Activated CD8-positive, alpha-beta memory T cell treated with anti-CD3 and anti-CD28 coated beads for 24 hours (primary cell): Measurements from ENCODE around the gene ZNF366.

ENCODE experiments used
- DNase-seq: peaks from one replicate; pipeline ENCODE4 v3.0.0-alpha.2; 2020

The ZNF366 gene

DNA sequence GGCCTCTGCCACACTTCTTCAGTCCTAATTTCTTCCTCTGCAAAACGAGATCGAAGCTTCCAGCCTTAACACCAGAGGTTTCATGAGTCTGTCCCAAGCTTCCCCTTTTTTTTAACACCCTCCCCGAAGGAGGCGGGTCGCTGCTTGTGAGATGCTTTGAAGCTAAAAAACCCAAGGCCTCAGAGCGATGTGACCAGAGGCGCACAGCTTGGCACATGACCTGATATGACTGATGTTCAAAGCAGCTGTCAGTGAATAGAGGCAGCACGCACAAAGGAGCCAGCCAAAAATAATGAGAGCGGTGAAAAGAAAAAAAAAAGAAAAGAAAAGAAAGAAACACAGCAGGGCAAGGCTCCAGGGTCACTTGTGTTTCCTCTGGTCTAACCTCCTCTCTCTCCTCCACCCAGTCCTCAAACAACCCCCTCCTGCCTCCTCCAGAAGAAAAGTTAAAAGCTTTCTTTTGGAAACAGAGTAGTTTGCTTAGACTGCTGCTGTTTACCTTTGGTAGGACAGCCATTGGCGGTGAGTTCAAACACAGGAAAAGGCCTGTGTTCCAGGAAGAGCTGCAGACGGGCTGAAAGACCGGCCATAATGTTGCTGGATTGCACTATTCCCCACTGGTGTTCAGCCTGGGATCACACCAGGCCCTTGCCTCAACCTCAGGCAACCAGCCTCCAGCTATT is 10.9 kb upstream of the ZNF366 start:
- no peak for DNase-seq

DNA sequence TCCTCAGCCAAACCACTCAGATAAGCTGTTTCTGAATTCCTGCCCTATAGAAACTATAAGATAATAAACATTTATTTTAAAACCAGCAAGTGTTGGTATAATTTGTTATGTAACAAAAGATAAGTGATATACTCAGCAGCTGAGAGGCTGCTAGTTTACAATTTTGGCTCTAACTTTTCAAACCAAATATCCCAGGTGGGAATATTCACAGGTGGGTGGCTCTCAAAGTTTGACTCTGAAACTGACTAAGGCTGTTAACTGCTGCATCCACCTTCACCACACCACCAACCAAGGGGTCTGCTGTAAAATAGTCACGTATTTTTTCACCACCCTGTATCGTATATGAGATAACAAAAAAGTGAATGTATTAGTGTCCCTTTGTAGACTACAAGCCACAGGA is 9.7 kb upstream of the ZNF366 start:
- DNase-seq: no peak

GRCh38 chr5:72515211-72515610 is 8.0 kb upstream of the ZNF366 start:
- no peak for DNase-seq

DNA sequence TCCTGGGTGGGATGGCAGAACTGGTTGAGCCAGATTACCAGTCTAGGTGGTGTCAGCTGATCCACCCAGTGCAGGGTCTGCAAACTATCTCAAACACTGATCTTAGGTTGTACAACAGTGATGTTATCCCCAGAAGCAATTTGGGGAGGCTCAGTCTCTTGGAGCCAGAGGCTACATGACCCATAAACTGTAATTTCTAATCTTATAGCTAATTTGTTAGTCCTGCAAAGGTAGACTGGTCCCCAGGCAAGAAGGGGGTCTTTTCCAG is 5.3 kb upstream of the ZNF366 start:
- no peak for DNase-seq

GRCh38 chr5:72511774-72512592 is 4.8 kb upstream of the ZNF366 start:
- DNase-seq: no peak

- no peak for DNase-seq
These were observed 4.2 kb upstream of the ZNF366 start for GRCh38 chr5:72511366-72511765.

DNA sequence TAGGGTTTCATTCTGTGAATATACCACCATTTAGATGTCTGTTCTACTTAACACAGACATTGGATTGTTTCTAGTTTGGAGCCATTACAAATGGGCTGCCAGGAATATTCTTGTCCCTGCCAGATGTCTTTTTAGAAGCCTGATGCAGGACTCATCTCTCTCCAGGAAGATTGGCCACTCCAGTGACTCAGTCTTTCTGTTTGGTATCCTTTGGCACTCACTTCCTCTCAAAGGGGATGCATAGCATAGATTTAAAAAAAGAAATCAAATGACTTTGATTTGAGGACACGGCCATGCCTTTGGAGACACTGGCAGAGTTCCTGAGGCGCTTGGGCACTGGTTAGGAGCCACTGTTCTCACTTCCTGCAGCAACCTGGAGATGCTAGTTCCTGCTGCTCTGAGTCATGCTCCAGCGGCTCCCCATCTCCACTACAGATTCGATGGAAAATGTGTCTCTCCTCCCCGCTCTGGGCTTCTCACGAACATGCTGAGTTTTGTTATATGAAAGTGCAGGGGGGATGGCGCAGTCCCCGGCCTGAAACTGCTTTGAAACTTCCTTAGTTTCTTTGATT is 3.5 kb upstream of the ZNF366 start:
- no peak for DNase-seq

DNA sequence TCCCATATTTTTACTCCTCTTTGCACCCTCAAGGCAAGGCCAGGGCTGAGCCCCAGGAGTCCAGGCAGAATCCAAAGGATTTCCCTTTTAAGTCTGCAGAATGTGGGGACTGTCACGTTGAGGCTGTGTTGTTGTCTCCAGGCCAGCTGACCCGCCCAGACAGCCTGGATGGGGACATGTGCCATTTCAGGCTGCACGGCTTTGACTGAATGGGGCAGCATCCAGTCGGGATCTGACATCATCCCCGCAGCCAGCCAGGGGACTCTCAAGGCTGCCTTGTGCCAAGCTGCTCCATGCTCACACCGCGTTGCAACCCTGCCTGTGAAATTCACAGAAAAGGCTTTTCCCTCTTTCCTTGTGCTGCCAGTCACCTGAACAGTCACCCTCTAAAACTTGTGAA is 2.2 kb upstream of the ZNF366 start:
- no peak for DNase-seq

DNA sequence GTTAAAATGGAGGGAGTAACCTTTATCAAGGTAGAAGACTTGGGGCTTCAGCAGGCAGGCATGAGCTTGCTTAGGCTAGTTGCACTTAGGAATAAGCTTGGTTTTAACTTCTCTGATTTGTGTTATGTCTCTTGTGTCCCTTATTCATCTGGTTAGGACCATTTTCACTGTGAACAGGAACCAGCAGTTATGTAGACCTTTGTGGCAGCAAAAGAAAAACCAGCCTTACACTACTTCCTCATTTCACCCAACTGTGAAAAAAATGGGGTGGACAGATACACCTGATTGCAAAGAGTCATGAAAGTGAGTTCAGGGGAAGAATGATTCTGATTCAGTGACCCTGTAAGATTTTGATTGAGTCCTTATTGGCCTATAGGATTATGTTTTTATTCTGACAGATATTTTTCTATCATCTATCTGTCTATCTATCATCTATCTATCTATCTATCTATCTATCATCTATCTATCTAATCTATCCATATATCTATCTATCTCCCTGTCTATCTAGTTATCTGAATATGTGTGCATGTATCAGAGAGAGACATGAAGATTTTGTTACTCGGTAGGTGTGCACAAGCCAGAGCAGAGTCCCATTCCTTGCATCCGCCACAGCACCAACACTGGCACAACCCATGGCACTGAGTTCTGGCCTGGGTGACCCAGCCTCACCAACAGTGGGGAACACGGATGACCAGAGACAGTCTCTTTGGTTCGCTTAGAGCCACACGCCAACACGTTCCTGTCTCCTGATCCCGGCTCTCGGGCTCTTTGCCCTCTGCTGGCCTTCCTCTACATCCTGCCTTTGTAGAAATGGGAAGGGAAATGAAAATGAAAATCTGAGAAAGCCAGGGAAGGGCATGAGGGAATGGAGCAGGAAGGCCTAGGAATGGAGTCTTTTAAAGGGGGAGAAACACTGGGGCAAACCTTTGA is 1.3 kb upstream of the ZNF366 start:
- no peak for DNase-seq

GRCh38 chr5:72507907-72508238 is 663 bp upstream of the ZNF366 start:
- DNase-seq: no peak

DNA sequence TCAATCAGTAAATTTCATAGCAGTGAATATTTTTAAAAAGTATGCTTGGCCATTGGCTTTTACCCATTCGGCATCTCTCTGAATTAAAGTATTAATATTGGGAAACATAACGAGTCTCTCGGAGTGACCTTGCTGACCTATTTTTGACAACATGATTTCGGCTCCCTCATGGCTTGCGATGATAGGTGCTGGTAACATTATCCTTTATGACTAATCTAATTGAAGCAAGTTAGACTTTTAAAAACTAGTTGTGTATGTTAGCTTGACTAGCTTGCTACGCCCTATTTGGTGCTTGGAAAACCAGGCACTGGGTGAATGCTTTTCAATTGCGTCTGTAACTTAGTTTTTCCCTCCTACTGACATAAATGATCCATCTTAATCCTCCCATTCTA is 1.1 kb downstream of the ZNF366 start:
- DNase-seq: no peak

DNA sequence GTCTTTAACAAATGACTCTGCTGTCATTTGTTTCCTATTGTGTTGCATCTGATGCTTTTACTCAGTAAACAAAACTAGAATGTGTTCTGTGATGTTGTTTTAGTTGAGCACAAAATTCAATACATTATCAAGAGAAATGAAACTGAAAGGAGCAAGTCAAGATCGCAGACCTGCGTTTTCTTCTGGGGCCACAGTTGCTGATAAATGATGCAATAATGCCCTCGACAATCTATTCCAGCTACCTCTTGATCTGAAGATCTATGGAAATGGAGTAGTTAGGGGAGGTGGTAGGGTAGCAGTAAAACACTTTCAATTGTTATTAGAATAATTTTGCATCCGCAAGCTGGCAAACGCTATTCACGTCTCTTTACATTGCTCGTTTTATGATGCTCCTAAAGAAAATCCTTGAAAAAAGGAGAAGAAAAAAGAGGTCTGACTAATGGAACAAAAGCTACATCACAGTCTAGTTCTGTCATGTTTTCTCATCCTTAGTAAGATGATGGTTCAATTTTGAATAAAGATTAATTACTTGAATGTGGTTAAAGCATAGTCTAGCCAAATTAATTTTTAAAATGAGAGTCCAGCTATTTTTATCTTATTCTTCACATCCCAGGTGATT is 1.6 kb downstream of the ZNF366 start:
- no peak for DNase-seq

GRCh38 chr5:72505016-72505415 is 2.2 kb downstream of the ZNF366 start:
- DNase-seq: no peak

- no peak for DNase-seq
These were observed 3.2 kb downstream of the ZNF366 start for GRCh38 chr5:72503888-72504491.

DNA sequence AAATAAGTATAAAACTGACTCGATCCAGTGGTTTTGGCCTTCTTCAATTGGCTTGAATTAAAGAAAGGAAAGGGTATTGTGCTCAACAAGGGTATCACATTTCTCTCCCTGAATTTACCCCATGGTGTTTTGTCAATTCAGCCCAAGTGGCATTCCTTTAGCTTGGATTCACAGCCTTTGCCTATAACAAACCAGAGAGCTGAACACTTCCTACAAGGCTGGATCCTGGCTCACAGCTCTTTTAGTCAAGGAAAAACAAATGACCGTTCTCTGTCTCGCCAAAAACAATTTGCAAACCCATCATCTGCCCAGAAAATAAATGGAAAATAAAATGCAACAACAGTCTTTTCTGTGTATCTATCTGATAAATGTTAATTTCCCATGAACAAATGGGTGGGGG is 5.7 kb downstream of the ZNF366 start:
- DNase-seq: no peak

GRCh38 chr5:72499730-72500129 is 7.5 kb downstream of the ZNF366 start:
- no peak for DNase-seq

DNA sequence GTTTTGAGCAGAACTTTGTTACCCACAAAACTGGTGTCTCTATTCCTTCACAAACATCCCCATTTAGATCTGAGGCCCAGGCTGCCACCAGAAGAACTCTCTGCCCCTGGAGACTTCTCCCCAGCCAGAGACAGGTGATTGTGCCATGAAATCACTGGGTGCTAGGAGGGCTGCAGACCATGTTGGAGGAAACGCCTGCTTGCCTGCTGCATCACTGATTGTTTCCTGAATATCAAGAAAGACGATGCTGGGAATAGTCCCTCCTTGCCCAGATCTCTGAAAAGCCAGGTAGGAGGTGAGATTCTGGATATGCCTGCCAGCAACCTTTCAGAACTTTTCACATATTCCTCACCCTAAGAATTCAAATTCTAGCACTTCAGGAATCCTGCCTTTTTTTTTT is 8.1 kb downstream of the ZNF366 start:
- no peak for DNase-seq

DNA sequence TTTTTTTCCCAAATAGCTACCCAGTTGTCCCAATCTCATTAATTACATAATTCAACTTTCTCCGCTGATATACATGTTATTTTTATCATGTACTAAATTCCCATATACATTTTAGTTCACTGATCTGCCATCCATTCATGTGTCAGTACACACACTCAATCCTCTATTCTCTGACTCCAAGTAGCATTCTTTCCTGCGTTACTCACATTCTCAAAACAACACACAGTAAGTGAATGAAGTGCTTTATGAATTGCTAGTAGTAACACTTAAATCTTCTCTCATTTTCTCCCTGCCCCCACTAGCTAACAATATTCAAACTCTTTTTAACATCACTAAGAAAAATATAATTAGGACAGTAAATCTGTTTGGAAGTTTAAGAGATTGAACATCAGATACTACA is 8.9 kb downstream of the ZNF366 start:
- DNase-seq: no peak

DNA sequence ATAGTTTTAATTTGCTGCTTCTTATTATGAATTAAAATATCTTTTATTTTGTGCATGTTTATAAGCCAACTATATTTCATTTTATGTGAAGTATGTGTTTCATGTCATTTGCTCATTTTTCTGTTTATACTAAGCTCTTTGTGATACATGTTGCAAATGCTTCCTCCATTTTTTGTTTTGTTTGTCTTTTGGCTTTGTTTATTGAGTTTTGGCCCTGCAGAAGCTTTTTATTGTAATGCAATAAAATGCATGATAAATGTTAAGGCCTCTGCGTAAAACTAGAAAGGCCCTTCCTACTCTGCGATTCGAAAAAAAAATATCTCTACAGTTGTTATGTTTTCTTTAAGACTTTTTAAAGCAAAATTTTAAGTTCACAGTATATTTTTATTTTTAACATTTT is 9.4 kb downstream of the ZNF366 start:
- no peak for DNase-seq

- DNase-seq: no peak
These were observed 11.8 kb downstream of the ZNF366 start for GRCh38 chr5:72495410-72495809.

DNA sequence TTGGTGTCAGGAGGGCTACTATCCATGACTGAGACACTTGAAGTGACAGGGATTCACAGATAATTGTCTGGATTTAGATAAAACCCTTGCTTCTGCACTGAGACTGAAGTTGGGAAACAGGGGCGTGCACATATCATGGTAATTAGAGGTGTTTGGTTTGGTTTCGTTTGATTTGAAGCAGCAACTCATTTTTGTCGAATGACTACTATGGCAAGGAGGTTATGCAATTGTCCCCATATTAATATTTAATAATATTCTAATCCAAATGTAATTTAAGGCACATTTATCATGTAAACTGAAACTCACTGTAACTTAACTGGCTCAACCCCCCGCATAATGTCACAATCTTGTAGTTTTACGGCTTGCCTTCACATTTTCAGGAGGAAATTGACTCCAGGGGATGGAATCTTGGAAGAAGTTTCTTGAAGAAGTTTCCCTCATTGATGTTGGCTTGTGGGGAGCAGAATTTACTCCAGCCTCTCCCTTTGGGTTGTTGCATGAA is 12.5 kb downstream of the ZNF366 start:
- no peak for DNase-seq

DNA sequence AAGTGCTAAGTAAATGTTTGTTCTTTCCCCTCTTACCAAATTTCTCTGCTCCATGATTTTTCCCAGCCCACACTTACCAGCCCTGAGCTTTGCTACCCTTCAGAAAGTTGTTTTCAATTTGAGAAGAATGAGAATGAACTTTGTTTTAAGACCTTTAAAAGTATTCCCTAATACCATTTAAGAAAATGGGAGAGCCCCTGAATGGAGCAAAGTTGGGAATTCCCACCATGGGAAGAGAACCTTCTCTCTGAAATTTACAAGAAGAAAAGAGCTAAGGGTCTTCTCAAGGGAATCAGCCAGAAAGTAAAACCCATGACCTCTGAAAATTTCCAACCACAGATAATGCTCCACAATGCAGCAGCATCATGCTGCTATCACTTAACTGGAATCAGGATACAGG is 17.7 kb downstream of the ZNF366 start:
- no peak for DNase-seq

- no peak for DNase-seq
These were observed 18.5 kb downstream of the ZNF366 start for GRCh38 chr5:72488756-72489155.
